ENCODE data around the gene POU6F2. TPM values are rescaled to one million over a fixed set of nuclear protein-coding genes. Genes with fewer than 3 reads are reported as not detected.
A peak's percentile ranks its signal among the peaks of the same experiment; 100 is the strongest.

POU6F2 gene
- polyA plus RNA-seq, 4 donors = 0.16 TPM; not detected in 3

- FAIRE-seq (no peak), DNase-seq (peak; percentile 34 to 46)
- WGBS, 3 donors = 10 to 43% (median 27%) methylated on average over 4 of the region's 4 CpGs
- Histone ChIP-seq H3K4me3 (ENCODE audit: low read depth in 1 of 3, low read length in 3 of 3) (no peak overlapping the region), H3K27ac (ENCODE audit: low read depth in 1 of 3, low read length in 2 of 3) (no peak overlapping the region), H3K4me1 (ENCODE audit: control insufficient read depth in 3 of 3, insufficient read depth in 2 of 3, low read depth in 1 of 3, low read length in 2 of 3) (peaks cover 0 to 7% (median 4%) of the 10 kb centered on the region in 3 donors), H3K36me3 (ENCODE audit: control insufficient read depth in 3 of 3, insufficient read depth in 2 of 3, low read depth in 1 of 3, low read length in 3 of 3) (no peaks in the 10 kb centered on the region), H3K9me3 (ENCODE audit: control insufficient read depth in 2 of 2, insufficient read depth in 1 of 2, low read depth in 1 of 2, low read length in 1 of 2) (no peaks in the 10 kb centered on the region), H3K27me3 (ENCODE audit: control insufficient read depth in 3 of 3, insufficient read depth in 3 of 3, low read length in 3 of 3) (peaks cover 0 to 8% (median 2%) of the 10 kb centered on the region in 3 donors)
These were observed 382.3 kb downstream of the POU6F2 start for GRCh38 chr7:39360038-39360437.

GRCh38 chr7:39360766-39361165 lies 383.1 kb downstream of the POU6F2 start:
- Histone ChIP-seq H3K27ac (ENCODE audit: low read depth in 1 of 3, low read length in 2 of 3) (no peak overlapping the region), H3K27me3 (ENCODE audit: control insufficient read depth in 3 of 3, insufficient read depth in 3 of 3, low read length in 3 of 3) (peaks cover 0 to 8% (median 2%) of the 10 kb centered on the region in 3 donors), H3K9me3 (ENCODE audit: control insufficient read depth in 2 of 2, insufficient read depth in 1 of 2, low read depth in 1 of 2, low read length in 1 of 2) (no peaks in the 10 kb centered on the region), H3K4me1 (ENCODE audit: control insufficient read depth in 3 of 3, insufficient read depth in 2 of 3, low read depth in 1 of 3, low read length in 2 of 3) (peaks cover 0 to 8% (median 4%) of the 10 kb centered on the region in 3 donors), H3K4me3 (ENCODE audit: low read depth in 1 of 3, low read length in 3 of 3) (no peak overlapping the region), H3K36me3 (ENCODE audit: control insufficient read depth in 3 of 3, insufficient read depth in 2 of 3, low read depth in 1 of 3, low read length in 3 of 3) (no peaks in the 10 kb centered on the region)
- WGBS, 3 donors = 22 to 52% (median 24%) methylated on average over 1 of the region's 1 CpG
- DNase-seq = no peak
- FAIRE-seq = no peak

GRCh38 chr7:39365751-39366295 lies 388.1 kb downstream of the POU6F2 start:
- 0 to 45% (median 25%) methylated on average over 1 of the region's 1 CpG for WGBS, 3 donors
- FAIRE-seq = no peak

DNA sequence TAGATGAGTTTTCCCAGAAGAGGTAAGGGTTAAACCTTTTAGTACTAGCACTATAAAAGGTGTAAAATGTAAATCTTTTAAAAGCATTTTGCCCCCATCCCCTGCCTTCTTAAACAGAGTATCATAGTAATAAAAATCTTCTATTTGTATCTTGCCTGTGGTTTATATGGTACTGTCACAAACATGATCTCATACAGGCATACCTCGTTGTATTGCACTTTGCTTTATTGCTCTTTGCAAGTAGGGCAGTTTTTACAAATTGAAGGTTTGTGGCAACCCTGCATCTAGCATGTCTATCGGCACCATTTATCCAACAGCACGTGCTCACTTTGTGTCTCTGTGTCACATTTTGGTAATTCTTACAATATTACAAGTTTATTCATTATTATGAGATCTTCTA lies 389.7 kb downstream of the POU6F2 start:
- WGBS, 3 donors = 56 to 67% (median 62%) methylated on average over 3 of the region's 3 CpGs
- Histone ChIP-seq H3K27me3 (ENCODE audit: control insufficient read depth in 3 of 3, insufficient read depth in 3 of 3, low read length in 3 of 3) (no peaks in the 10 kb centered on the region), H3K4me1 (ENCODE audit: control insufficient read depth in 3 of 3, insufficient read depth in 2 of 3, low read depth in 1 of 3, low read length in 2 of 3) (peaks cover 0 to 15% (median 3%) of the 10 kb centered on the region in 3 donors), H3K27ac (ENCODE audit: low read depth in 1 of 3, low read length in 2 of 3) (no peak overlapping the region), H3K9me3 (ENCODE audit: control insufficient read depth in 2 of 2, insufficient read depth in 1 of 2, low read depth in 1 of 2, low read length in 1 of 2) (peaks cover 0 to 4% of the 10 kb centered on the region in 2 donors), H3K4me3 (ENCODE audit: low read depth in 1 of 3, low read length in 3 of 3) (no peak overlapping the region), H3K36me3 (ENCODE audit: control insufficient read depth in 3 of 3, insufficient read depth in 2 of 3, low read depth in 1 of 3, low read length in 3 of 3) (no peaks in the 10 kb centered on the region)
- peak in 1 of 2 donors; percentile 60 for DNase-seq
- no peak for FAIRE-seq

More at GRCh38 chr7:39365751-39366295, 388.1 kb downstream of the POU6F2 start:
- Histone ChIP-seq H3K27ac (ENCODE audit: low read depth in 1 of 3, low read length in 2 of 3) (peak overlapping the region in 1 of 3 donors; percentile 68), H3K27me3 (ENCODE audit: control insufficient read depth in 3 of 3, insufficient read depth in 3 of 3, low read length in 3 of 3) (peaks cover 0 to 3% (median 2%) of the 10 kb centered on the region in 3 donors), H3K36me3 (ENCODE audit: control insufficient read depth in 3 of 3, insufficient read depth in 2 of 3, low read depth in 1 of 3, low read length in 3 of 3) (no peaks in the 10 kb centered on the region), H3K9me3 (ENCODE audit: control insufficient read depth in 2 of 2, insufficient read depth in 1 of 2, low read depth in 1 of 2, low read length in 1 of 2) (peaks cover 0 to 4% of the 10 kb centered on the region in 2 donors), H3K4me3 (ENCODE audit: low read depth in 1 of 3, low read length in 3 of 3) (no peak overlapping the region), H3K4me1 (ENCODE audit: control insufficient read depth in 3 of 3, insufficient read depth in 2 of 3, low read depth in 1 of 3, low read length in 2 of 3) (peaks cover 0 to 19% (median 4%) of the 10 kb centered on the region in 3 donors)
- peak; percentile 63 to 67 for DNase-seq

- Histone ChIP-seq H3K4me3 (ENCODE audit: low read depth in 1 of 3, low read length in 3 of 3) (no peak overlapping the region), H3K9me3 (ENCODE audit: control insufficient read depth in 2 of 2, insufficient read depth in 1 of 2, low read depth in 1 of 2, low read length in 1 of 2) (peaks cover 0 to 4% of the 10 kb centered on the region in 2 donors), H3K4me1 (ENCODE audit: control insufficient read depth in 3 of 3, insufficient read depth in 2 of 3, low read depth in 1 of 3, low read length in 2 of 3) (peaks cover 0 to 15% (median 3%) of the 10 kb centered on the region in 3 donors), H3K27ac (ENCODE audit: low read depth in 1 of 3, low read length in 2 of 3) (no peak overlapping the region), H3K27me3 (ENCODE audit: control insufficient read depth in 3 of 3, insufficient read depth in 3 of 3, low read length in 3 of 3) (no peaks in the 10 kb centered on the region), H3K36me3 (ENCODE audit: control insufficient read depth in 3 of 3, insufficient read depth in 2 of 3, low read depth in 1 of 3, low read length in 3 of 3) (no peaks in the 10 kb centered on the region)
- FAIRE-seq = no peak
- DNase-seq = no peak
- 83 to 87% (median 83%) methylated on average over 2 of the region's 2 CpGs for WGBS, 3 donors
These were observed 390.2 kb downstream of the POU6F2 start for GRCh38 chr7:39367943-39368342.

- no peaks in the 10 kb centered on the region for H3K36me3 ChIP-seq (ENCODE audit: control insufficient read depth in 3 of 3, insufficient read depth in 2 of 3, low read depth in 1 of 3, low read length in 3 of 3)
- DNase-seq (no peak), FAIRE-seq (no peak)
- peaks cover 0 to 4% of the 10 kb centered on the region in 2 donors for H3K9me3 ChIP-seq (ENCODE audit: control insufficient read depth in 2 of 2, insufficient read depth in 1 of 2, low read depth in 1 of 2, low read length in 1 of 2)
- 90 to 100% (median 96%) methylated on average over 1 of the region's 1 CpG for whole genome bisulfite sequencing, 3 donors
- no peak overlapping the region for H3K4me3 ChIP-seq (ENCODE audit: low read depth in 1 of 3, low read length in 3 of 3)
- H3K4me1 ChIP-seq (ENCODE audit: control insufficient read depth in 3 of 3, insufficient read depth in 2 of 3, low read depth in 1 of 3, low read length in 2 of 3) = peaks cover 0 to 8% (median 0%) of the 10 kb centered on the region in 3 donors
- H3K27ac ChIP-seq (ENCODE audit: low read depth in 1 of 3, low read length in 2 of 3) = no peak overlapping the region
- no peaks in the 10 kb centered on the region for H3K27me3 ChIP-seq (ENCODE audit: control insufficient read depth in 3 of 3, insufficient read depth in 3 of 3, low read length in 3 of 3)
These were observed 394.7 kb downstream of the POU6F2 start for GRCh38 chr7:39372383-39372782.

GRCh38 chr7:39374436-39375040 lies 396.8 kb downstream of the POU6F2 start:
- H3K9me3 ChIP-seq (ENCODE audit: control insufficient read depth in 2 of 2, insufficient read depth in 1 of 2, low read depth in 1 of 2, low read length in 1 of 2) = peaks cover 0 to 4% of the 10 kb centered on the region in 2 donors
- H3K36me3 ChIP-seq (ENCODE audit: control insufficient read depth in 3 of 3, insufficient read depth in 2 of 3, low read depth in 1 of 3, low read length in 3 of 3) = no peaks in the 10 kb centered on the region
- 76 to 84% (median 77%) methylated on average over 5 of the region's 5 CpGs for WGBS, 3 donors
- peaks cover 0 to 2% (median 0%) of the 10 kb centered on the region in 3 donors for H3K27me3 ChIP-seq (ENCODE audit: control insufficient read depth in 3 of 3, insufficient read depth in 3 of 3, low read length in 3 of 3)
- H3K4me3 ChIP-seq (ENCODE audit: low read depth in 1 of 3, low read length in 3 of 3) = no peak overlapping the region
- FAIRE-seq (no peak), DNase-seq (no peak)
- H3K27ac ChIP-seq (ENCODE audit: low read depth in 1 of 3, low read length in 2 of 3) = no peak overlapping the region
- peaks cover 0 to 6% (median 0%) of the 10 kb centered on the region in 3 donors for H3K4me1 ChIP-seq (ENCODE audit: control insufficient read depth in 3 of 3, insufficient read depth in 2 of 3, low read depth in 1 of 3, low read length in 2 of 3)

GRCh38 chr7:39375047-39375873 lies 397.6 kb downstream of the POU6F2 start:
- no peak overlapping the region for H3K4me3 ChIP-seq (ENCODE audit: low read depth in 1 of 3, low read length in 3 of 3)
- no peaks in the 10 kb centered on the region for H3K36me3 ChIP-seq (ENCODE audit: control insufficient read depth in 3 of 3, insufficient read depth in 2 of 3, low read depth in 1 of 3, low read length in 3 of 3)
- H3K4me1 ChIP-seq (ENCODE audit: control insufficient read depth in 3 of 3, insufficient read depth in 2 of 3, low read depth in 1 of 3, low read length in 2 of 3) = peaks cover 0 to 6% (median 0%) of the 10 kb centered on the region in 3 donors
- H3K27ac ChIP-seq (ENCODE audit: low read depth in 1 of 3, low read length in 2 of 3) = no peak overlapping the region
- peaks cover 0 to 4% of the 10 kb centered on the region in 2 donors for H3K9me3 ChIP-seq (ENCODE audit: control insufficient read depth in 2 of 2, insufficient read depth in 1 of 2, low read depth in 1 of 2, low read length in 1 of 2)
- FAIRE-seq = no peak
- 47 to 67% (median 54%) methylated on average over 9 of the region's 9 CpGs for WGBS, 3 donors
- H3K27me3 ChIP-seq (ENCODE audit: control insufficient read depth in 3 of 3, insufficient read depth in 3 of 3, low read length in 3 of 3) = peaks cover 0 to 2% (median 0%) of the 10 kb centered on the region in 3 donors
- DNase-seq = peak in 1 of 2 donors; percentile 62
